A673 (cell line): ENCODE results near the gene FRS3. TPM values are rescaled to one million over a fixed set of nuclear protein-coding genes. Genes with fewer than 3 reads are reported as not detected.

ENCODE experiments used
- BruUV-seq: library from RNA; stranded (reverse); fragments of 400-500 nt; replicated peaks from 2 replicates; lab custom pipeline; 2021; lab: Mats Ljungman, UMichigan
- CTCF ChIA-PET: fragments of 300-600 bp; sonication (Branson Sonifier 250); formaldehyde crosslinking; loops from one replicate; lab custom pipeline; 2022; ENCODE audit warnings: antibody characterized with exemption; lab: Charles Lee
- POLR2A ChIA-PET: fragments of 300-600 bp; sonication (Branson Sonifier 250); formaldehyde crosslinking; loops from one replicate; lab custom pipeline; 2022; ENCODE audit warnings: antibody characterized with exemption; ENCODE audit not compliant: low non-redundant PET; lab: Charles Lee
- DNase-seq: peaks from one replicate; pipeline ENCODE4 v3.0.0-alpha.2; 2015; ENCODE audit warnings: low spot score
- H3K27ac ChIP-seq: fragments of 200-600 bp; sonication (generic); 2 replicates; pipeline ENCODE4 v1.5.1; 2016; ENCODE audit warnings: mixed run types, low read depth, mild to moderate bottlenecking, mixed read lengths, antibody characterized with exemption, low read length; ENCODE audit not compliant: poor library complexity, severe bottlenecking
- H3K27me3 ChIP-seq: fragments of 200-600 bp; sonication (generic); replicated peaks from 2 replicates; pipeline ENCODE4 v1.6.1; 2017; ENCODE audit warnings: mixed run types, low read depth, mild to moderate bottlenecking, mixed read lengths, antibody characterized with exemption, low read length; ENCODE audit not compliant: insufficient read depth, poor library complexity
- H3K36me3 ChIP-seq: fragments of 200-600 bp; sonication (generic); 2 replicates; pipeline ENCODE4 v1.6.1; 2016; ENCODE audit warnings: mixed run types, mild to moderate bottlenecking, mixed read lengths, antibody characterized with exemption, low read length; ENCODE audit not compliant: insufficient read depth, poor library complexity, severe bottlenecking
- H3K4me1 ChIP-seq: fragments of 200-600 bp; sonication (generic); 2 replicates; pipeline ENCODE4 v1.6.1; 2017; ENCODE audit warnings: mixed run types, mild to moderate bottlenecking, mixed read lengths, antibody characterized with exemption, low read length; ENCODE audit not compliant: insufficient read depth, poor library complexity, severe bottlenecking
- H3K4me3 ChIP-seq: fragments of 200-600 bp; sonication (generic); 2 replicates; pipeline ENCODE4 v1.5.1; 2016; ENCODE audit warnings: low read depth, mixed run types, mild to moderate bottlenecking, mixed read lengths, low read length; ENCODE audit not compliant: poor library complexity, severe bottlenecking
- H3K9me3 ChIP-seq: fragments of 200-600 bp; sonication (generic); 2 replicates; pipeline ENCODE4 v1.6.1; 2016; ENCODE audit warnings: mixed run types, low read depth, mild to moderate bottlenecking, mixed read lengths, antibody characterized with exemption, low read length; ENCODE audit not compliant: poor library complexity, severe bottlenecking
- CTCF ChIP-seq: fragments of 300-800, 200-600 bp; sonication (generic); conservative IDR thresholded peaks from 2 replicates; pipeline ENCODE4 v1.5.1; 2017; ENCODE audit warnings: low read depth, mild to moderate bottlenecking, antibody characterized with exemption, low read length, moderate library complexity, mixed read lengths
- EZH2 ChIP-seq: fragments of 200-600 bp; sonication (generic); IDR thresholded peaks from 2 replicates; pipeline ENCODE4 v1.6.1; 2017; ENCODE audit warnings: borderline replicate concordance, low read depth, mild to moderate bottlenecking, mixed read lengths, antibody characterized with exemption, low read length; ENCODE audit not compliant: poor library complexity, severe bottlenecking
- intact Hi-C: fragments of 100-400 bp; cut with micrococcal nuclease; formaldehyde crosslinking; loops from one replicate; pipeline ENCODE4 v1.10.0; 2022; ENCODE audit not compliant: unreplicated experiment
- total RNA-seq: library from RNA; stranded (reverse); gene quantifications from 2 replicates; pipeline ENCODE4 v1.2.3, GENCODE V29; 2021

FRS3 gene
- total RNA-seq, 1 experiment from 2014 or later: 3.0 TPM

- CTCF ChIA-PET: no interaction called here
- Histone ChIP-seq H3K9me3 (no peaks in the 10 kb centered on the region), H3K36me3 (no peaks in the 10 kb centered on the region), H3K27ac (no peak overlapping the region), H3K4me3 (no peak overlapping the region), H3K4me1 (no peaks in the 10 kb centered on the region), H3K27me3 (no peaks in the 10 kb centered on the region)
- intact Hi-C loops: no loop called here
- DNase-seq: no peak
- TF ChIP-seq EZH2: no peak
- no peak for TF ChIP-seq CTCF
- POLR2A ChIA-PET: no interaction called here
- BruUV-seq: no TSS peak
Measured at GRCh38 chr6:41799559-41799911, 19.8 kb upstream of the FRS3 start.

- DNase-seq: no peak
- intact Hi-C loops: no loop called here
- no peaks in the 10 kb centered on the region for H3K36me3 ChIP-seq
- no peak for TF ChIP-seq EZH2
- TF ChIP-seq CTCF: no peak
- no peaks in the 10 kb centered on the region for H3K4me1 ChIP-seq
- POLR2A ChIA-PET: no interaction called here
- no TSS peak for BruUV-seq
- no peak overlapping the region for H3K27ac ChIP-seq
- H3K9me3 ChIP-seq: no peaks in the 10 kb centered on the region
- H3K4me3 ChIP-seq: no peak overlapping the region
- H3K27me3 ChIP-seq: no peaks in the 10 kb centered on the region
- CTCF ChIA-PET: no interaction called here
Measured at GRCh38 chr6:41798901-41799558, 19.3 kb upstream of the FRS3 start.

GRCh38 chr6:41796474-41796873 is 16.8 kb upstream of the FRS3 start:
- intact Hi-C loops: no loop called here
- POLR2A ChIA-PET: no interaction called here
- TF ChIP-seq CTCF (no peak), EZH2 (no peak)
- Histone ChIP-seq H3K4me1 (no peaks in the 10 kb centered on the region), H3K36me3 (peaks cover 9% of the 10 kb centered on the region), H3K9me3 (no peaks in the 10 kb centered on the region), H3K27me3 (no peaks in the 10 kb centered on the region), H3K27ac (no peak overlapping the region), H3K4me3 (no peak overlapping the region)
- BruUV-seq: no TSS peak
- CTCF ChIA-PET: interaction anchor here (0.9 kb wide), 1 partner anchor 9 kb away, joined by 7 read pairs; the partner anchor contains the start of gene TOMM6
- no peak for DNase-seq
